ENCODE results near the gene PSMD14. TPM values are rescaled to one million over a fixed set of nuclear protein-coding genes. Genes with fewer than 3 reads are reported as not detected.
"Not testable (repeated sequence)": the region's sequence is repeated elsewhere in the genome, so short reads cannot be mapped to it uniquely, and the experiment has no call there.

The PSMD14 gene
- total RNA-seq, 1 donor = 103 TPM

DNA sequence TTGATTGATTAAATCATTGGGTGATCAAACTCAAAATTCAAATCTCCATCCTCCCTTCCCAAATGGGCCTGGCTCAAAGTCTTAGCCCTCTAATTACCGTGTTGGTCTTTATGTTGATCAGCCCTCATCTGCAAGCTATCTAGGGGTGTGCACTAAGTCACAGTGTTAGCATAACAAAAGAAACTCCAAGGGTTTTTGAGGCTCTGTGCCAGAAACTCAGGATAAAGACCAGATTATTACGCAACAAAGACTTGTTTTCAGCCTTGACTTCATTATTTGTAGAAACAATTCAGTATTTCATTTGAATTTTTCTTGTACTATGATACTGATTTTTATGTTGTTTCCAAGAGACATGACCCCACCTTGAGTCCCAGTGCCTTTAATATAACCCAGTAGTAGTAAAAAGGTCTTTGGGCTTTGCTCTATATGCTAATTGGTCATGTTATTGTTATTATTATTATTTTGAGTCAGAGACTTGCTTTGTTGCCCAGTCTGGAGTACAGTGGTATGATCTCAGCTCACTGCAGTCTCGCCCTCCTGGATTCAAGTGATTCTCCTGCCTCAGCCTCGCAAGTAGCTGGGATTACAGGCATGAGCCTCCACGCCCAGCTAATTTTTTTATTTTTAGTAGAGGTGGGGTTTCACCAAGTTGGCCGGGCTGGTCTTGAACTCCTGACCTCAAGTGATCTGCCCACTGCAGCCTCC, 13.9 kb downstream of the PSMD14 start:
- no peak overlapping the region for H3K4me3 ChIP-seq (ENCODE audit: low read depth, low read length)
- DNase-seq (ENCODE audit: low read depth) = peak; percentile 60
- TF ChIP-seq, protein P1, sequence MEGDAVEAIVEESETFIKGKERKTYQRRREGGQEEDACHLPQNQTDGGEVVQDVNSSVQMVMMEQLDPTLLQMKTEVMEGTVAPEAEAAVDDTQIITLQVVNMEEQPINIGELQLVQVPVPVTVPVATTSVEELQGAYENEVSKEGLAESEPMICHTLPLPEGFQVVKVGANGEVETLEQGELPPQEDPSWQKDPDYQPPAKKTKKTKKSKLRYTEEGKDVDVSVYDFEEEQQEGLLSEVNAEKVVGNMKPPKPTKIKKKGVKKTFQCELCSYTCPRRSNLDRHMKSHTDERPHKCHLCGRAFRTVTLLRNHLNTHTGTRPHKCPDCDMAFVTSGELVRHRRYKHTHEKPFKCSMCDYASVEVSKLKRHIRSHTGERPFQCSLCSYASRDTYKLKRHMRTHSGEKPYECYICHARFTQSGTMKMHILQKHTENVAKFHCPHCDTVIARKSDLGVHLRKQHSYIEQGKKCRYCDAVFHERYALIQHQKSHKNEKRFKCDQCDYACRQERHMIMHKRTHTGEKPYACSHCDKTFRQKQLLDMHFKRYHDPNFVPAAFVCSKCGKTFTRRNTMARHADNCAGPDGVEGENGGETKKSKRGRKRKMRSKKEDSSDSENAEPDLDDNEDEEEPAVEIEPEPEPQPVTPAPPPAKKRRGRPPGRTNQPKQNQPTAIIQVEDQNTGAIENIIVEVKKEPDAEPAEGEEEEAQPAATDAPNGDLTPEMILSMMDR (IDR thresholded peaks at IDR 0.05; ENCODE audit: insufficient read depth, low read length) = no peak

DNA sequence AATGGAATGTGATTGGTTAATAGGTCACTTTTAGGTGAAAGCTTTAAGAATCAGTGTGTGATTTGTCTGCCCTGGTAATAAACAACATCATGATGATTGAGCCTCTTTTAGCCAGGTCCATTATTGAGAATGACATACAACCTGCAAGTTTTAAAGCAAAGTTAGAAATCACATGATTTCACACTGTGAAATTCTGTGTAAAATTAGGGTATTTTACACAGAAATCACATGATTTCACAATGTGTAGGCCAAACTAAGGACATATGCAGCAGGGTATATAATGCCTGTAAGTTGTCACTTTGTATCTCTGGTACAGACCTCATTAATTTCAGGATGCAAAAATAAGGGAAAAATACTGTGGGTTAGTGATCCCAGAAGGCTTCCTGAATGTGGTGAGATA, 16.7 kb downstream of the PSMD14 start:
- H3K4me3 ChIP-seq (ENCODE audit: low read depth, low read length) = no peak overlapping the region
- TF ChIP-seq, protein P1 (IDR thresholded peaks at IDR 0.05; ENCODE audit: insufficient read depth, low read length) = no peak
- no peak for DNase-seq (ENCODE audit: low read depth)

DNA sequence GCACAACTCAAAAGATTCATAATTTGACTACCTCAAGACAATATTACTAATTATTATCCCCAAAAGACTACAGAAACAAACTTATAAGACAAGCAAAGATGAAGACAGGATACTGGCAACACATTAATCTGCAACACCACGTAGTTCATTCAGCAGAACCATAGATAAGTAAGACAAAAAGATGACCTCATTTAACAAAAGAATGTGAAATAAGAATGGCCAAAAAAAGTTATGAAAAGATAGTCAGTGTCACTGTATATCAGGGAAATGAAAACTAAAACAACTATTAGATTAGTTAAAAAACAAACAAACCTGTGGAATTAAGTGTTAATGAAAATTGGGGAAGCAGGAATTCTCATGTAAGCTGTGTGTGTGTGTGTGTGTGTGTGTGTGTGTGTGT, 19.4 kb downstream of the PSMD14 start:
- no peak overlapping the region for H3K4me3 ChIP-seq (ENCODE audit: low read depth, low read length)
- TF ChIP-seq, protein P1 (IDR thresholded peaks at IDR 0.05; ENCODE audit: insufficient read depth, low read length) = no peak
- peak; percentile 32 for DNase-seq (ENCODE audit: low read depth)

DNA sequence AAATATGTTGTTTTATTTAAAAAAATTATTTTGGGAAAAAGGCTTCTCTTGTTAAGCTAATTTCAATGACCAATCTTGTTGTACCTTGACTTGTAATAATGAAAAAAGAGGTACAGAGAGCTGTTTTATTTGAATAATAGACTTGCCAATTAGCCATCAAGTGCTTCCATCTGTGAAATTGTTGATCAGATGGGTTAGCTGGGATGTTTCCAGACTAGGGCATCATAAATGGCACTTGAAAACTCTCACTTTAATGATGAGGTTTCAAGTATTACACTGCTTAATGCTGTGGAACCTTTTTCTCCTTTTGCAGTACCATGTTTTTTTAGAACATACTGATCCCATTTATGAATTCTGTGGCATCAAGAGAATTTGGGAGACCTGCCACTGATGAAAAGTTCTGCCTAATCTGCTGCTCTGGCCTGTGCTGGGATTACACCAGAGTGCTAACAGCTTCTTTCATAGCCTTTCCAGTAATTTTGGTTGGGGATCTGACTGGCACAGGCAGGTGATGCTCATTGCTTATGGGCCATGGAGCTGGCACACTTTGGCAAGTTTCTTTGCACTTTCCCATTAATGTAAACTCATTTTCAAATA, 24.2 kb downstream of the PSMD14 start:
- H3K4me3 ChIP-seq (ENCODE audit: low read depth, low read length) = no peak overlapping the region
- no peak for DNase-seq (ENCODE audit: low read depth)
- TF ChIP-seq, protein P1 (IDR thresholded peaks at IDR 0.05; ENCODE audit: insufficient read depth, low read length) = no peak

DNA sequence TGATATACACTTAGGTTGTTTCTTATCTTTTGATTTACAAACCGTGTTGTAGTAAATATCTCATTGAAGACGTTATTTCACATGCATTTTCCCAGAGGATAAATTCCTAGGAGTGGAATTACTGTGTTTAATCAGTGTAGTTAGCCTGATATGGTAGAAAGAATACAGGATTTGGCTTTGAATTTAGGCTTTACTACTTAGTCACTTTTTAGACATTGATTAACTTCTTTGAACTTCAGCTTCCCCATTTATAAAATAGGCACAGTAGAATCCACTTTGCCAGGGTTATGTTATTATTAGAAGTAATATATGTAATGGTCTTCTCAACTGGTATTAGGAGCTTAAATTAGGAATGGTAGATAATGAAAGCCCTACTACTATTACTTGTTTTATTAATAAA, 27.4 kb downstream of the PSMD14 start:
- no peak for DNase-seq (ENCODE audit: low read depth)
- TF ChIP-seq, protein P1 (IDR thresholded peaks at IDR 0.05; ENCODE audit: insufficient read depth, low read length) = no peak
- H3K4me3 ChIP-seq (ENCODE audit: low read depth, low read length) = no peak overlapping the region

DNA sequence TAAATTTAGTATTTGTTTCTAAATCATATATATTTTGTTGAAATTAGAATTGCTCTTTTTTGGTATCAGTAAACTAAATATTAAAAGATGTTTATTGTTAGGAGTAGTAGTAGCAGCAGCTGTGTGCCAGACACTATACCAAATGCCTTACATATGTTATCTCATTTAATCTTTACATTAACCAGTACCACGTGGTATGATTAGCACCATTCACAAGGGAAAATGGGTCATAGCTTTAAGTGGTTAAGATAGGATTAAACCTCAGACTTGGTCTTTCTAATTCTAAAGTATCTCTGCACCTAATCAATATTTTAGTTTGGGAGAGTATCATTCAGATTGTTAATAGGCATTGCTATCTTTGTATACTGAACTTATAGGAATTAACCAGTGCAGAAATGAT, 29.0 kb downstream of the PSMD14 start:
- H3K4me3 ChIP-seq (ENCODE audit: low read depth, low read length) = no peak overlapping the region
- no peak for DNase-seq (ENCODE audit: low read depth)
- TF ChIP-seq, protein P1 (IDR thresholded peaks at IDR 0.05; ENCODE audit: insufficient read depth, low read length) = no peak

- not testable (repeated sequence) for H3K4me3 ChIP-seq (ENCODE audit: low read depth, low read length); DNase-seq (ENCODE audit: low read depth)
Measured at GRCh38 chr2:161339532-161339931, 31.3 kb downstream of the PSMD14 start.

GRCh38 chr2:161340930-161341413, 32.7 kb downstream of the PSMD14 start:
- not testable (repeated sequence) for DNase-seq (ENCODE audit: low read depth)

More at GRCh38 chr2:161340930-161341413, 32.7 kb downstream of the PSMD14 start:
- H3K4me3 ChIP-seq (ENCODE audit: low read depth, low read length) = peak overlapping the region; percentile 39
